Measurements from ENCODE around the gene RTP5.

The RTP5 gene

GRCh38 chr2:241890524-241891235 is 21.2 kb downstream of the RTP5 start:
- no peak for DNase-seq

- DNase-seq, result no peak
Observed at GRCh38 chr2:241891315-241891987, 21.9 kb downstream of the RTP5 start.

GRCh38 chr2:241891988-241892298 is 22.4 kb downstream of the RTP5 start:
- no peak for DNase-seq

- DNase-seq, result no peak
Observed at GRCh38 chr2:241892299-241893137, 23.0 kb downstream of the RTP5 start.

- DNase-seq, result no peak
Observed at GRCh38 chr2:241893265-241893664, 23.7 kb downstream of the RTP5 start.

- DNase-seq, result no peak
Observed at GRCh38 chr2:241894056-241894641, 24.6 kb downstream of the RTP5 start.

- DNase-seq, result no peak
Observed at GRCh38 chr2:241894681-241895426, 25.3 kb downstream of the RTP5 start.

- DNase-seq, result no peak
Observed at GRCh38 chr2:241895427-241895711, 25.8 kb downstream of the RTP5 start.

GRCh38 chr2:241895712-241896641 is 26.4 kb downstream of the RTP5 start:
- no peak for DNase-seq

GRCh38 chr2:241896746-241897201 is 27.2 kb downstream of the RTP5 start:
- no peak for DNase-seq

- DNase-seq, result no peak
Observed at GRCh38 chr2:241897231-241897916, 27.8 kb downstream of the RTP5 start.

GRCh38 chr2:241898463-241899270 is 29.1 kb downstream of the RTP5 start:
- no peak for DNase-seq

- no peak for DNase-seq
Observed at GRCh38 chr2:241900251-241901017, 30.9 kb downstream of the RTP5 start.

- DNase-seq, result no peak
Observed at GRCh38 chr2:241901018-241901380, 31.5 kb downstream of the RTP5 start.

- DNase-seq, result no peak
Observed at GRCh38 chr2:241901500-241902351, 32.2 kb downstream of the RTP5 start.

- DNase-seq, result no peak
Observed at GRCh38 chr2:241902357-241902991, 32.9 kb downstream of the RTP5 start.

GRCh38 chr2:241903121-241904010 is 33.8 kb downstream of the RTP5 start:
- no peak for DNase-seq

Data from GOT3 (cell line).